Memory B cell (primary cell): ENCODE results near the gene ITCH.
"Not testable (repeated sequence)": the region's sequence is repeated elsewhere in the genome, so short reads cannot be mapped to it uniquely, and the experiment has no call there.

ENCODE experiments used
- ATAC-seq: fragments of 150-1000 bp; cut with Tn5 transposase; 2 replicates; pipeline ENCODE4 v1.10.0; 2021; ENCODE audit warnings: low read depth, mild to moderate bottlenecking, moderate library complexity
- DNase-seq, 2 donors: peaks; one replicate each; pipeline ENCODE4 v3.0.0; 2022; ENCODE audit warnings: low spot score in 2 of 2
- H3K27ac Mint-ChIP-seq: one replicate; pipeline ENCODE4 v1.8.0; 2022; ENCODE audit warnings: mild to moderate bottlenecking, moderate library complexity, mixed read lengths
- H3K27me3 Mint-ChIP-seq: one replicate; pipeline ENCODE4 v1.8.0; 2022; ENCODE audit warnings: mixed read lengths
- H3K36me3 Mint-ChIP-seq: one replicate; pipeline ENCODE4 v1.8.0; 2022; ENCODE audit warnings: mild to moderate bottlenecking, mixed read lengths
- H3K4me1 Mint-ChIP-seq: one replicate; pipeline ENCODE4 v1.8.0; 2022; ENCODE audit warnings: mixed read lengths
- H3K4me3 Mint-ChIP-seq: one replicate; pipeline ENCODE4 v1.8.0; 2022; ENCODE audit warnings: mild to moderate bottlenecking, moderate library complexity, mixed read lengths
- H3K9me3 Mint-ChIP-seq: one replicate; pipeline ENCODE4 v1.8.0; 2022; ENCODE audit warnings: mixed read lengths

ITCH gene

DNA sequence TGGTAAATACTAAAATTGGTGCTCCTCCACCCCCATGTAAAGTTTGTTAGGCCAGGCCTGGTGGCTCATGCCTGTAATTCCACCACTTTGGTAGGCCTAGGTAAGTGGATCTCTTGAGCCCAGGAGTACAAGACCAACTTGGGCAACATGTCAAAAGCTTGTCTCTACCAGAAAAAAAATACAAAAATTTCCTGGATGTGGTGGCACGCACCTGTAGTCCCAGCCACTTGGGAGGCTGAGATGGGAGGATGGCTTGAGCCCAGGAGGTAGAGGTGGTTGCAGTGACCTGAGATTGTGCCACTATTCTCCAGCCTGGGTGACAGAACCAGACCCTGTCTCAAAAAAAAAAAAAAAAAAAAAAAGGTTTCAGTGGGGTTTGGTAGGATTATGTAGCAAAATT, 41.7 kb downstream of the ITCH start:
- Mint-ChIP-seq H3K4me1 (peaks cover 20% of the 10 kb centered on the region), H3K9me3 (no peaks in the 10 kb centered on the region), H3K27ac (no peak overlapping the region), H3K36me3 (peaks cover 21% of the 10 kb centered on the region), H3K27me3 (no peaks in the 10 kb centered on the region), H3K4me3 (no peak overlapping the region)
- DNase-seq (no peak), ATAC-seq (no peak)

DNA sequence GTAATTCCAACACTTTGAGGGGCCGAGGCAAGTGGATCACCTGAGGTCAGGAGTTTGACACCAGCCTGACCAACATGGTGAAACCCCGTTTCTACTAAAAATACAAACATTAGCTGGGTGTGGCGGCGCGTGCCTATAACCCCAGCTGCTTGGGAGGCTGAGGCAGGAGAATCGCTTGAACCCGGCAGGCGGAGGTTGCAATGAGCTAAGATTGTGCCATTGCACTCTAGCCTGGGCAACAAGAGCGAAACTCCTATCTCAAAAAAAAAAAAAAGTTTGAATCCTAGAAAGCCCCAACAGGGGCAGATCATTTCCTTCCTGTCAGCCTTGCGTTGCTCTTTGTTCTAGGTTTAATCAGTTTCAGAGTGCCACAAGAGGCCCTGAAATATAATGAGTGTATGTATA, 42.2 kb downstream of the ITCH start:
- not testable (repeated sequence) for H3K4me3 Mint-ChIP-seq
- H3K4me1 Mint-ChIP-seq = peaks cover 20% of the 10 kb centered on the region

DNA sequence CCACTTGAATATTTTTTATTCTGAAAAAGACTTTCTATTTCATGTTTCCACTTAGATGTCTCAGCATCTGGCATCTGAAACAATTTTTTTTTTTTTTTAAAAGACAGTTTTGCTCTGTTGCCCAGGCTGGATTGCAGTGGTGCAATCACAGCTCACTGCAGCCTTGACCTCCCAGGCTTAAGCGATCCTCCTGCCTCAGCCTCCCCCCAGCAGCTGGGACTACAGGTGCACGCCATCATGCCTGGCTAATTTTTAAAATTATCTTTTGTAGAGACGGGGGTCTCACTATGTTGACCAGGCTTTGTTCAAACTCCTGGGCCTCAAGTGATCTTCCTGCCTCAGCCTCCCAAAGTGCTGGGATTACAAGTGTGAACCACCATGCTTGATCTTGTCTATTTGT, 42.9 kb downstream of the ITCH start:
- not testable (repeated sequence) for H3K9me3 Mint-ChIP-seq, ATAC-seq, DNase-seq, H3K27me3 Mint-ChIP-seq, H3K4me3 Mint-ChIP-seq
- Mint-ChIP-seq H3K4me1 (peaks cover 19% of the 10 kb centered on the region), H3K27ac (peak overlapping the region; percentile 21), H3K36me3 (peaks cover 19% of the 10 kb centered on the region)

More for the DNA sequence above, 42.2 kb downstream of the ITCH start:
- H3K27ac Mint-ChIP-seq, H3K27me3 Mint-ChIP-seq, H3K9me3 Mint-ChIP-seq: not testable (repeated sequence)
- DNase-seq (peak in 1 of 2 donors; percentile 25), ATAC-seq (peak; percentile 80)
- peaks cover 21% of the 10 kb centered on the region for H3K36me3 Mint-ChIP-seq

DNA sequence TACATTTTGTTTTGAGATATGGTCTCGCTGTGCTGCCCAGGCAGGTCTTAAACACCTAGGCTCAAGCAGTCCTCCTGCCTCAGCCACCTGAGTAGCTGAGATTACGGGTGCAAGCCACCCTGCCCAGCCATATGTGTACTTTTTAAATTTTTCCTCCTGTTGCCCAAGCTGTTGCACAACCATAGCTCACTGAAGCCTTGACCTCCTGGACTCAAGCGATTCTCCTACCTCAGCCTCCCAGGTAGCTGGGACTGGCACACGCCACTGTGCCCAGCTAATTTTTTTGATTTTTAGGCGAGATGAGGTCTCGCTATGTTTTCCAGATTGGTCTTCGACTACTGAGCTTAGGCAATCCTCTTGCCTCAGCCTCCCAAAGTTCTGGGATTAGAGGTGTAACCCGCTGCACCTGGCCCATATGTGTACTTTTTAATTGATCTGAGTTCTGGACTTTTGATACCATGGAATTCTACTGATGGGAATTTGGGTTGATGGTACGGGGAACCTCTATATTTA, 44.9 kb downstream of the ITCH start:
- no peak overlapping the region for H3K27ac Mint-ChIP-seq
- ATAC-seq (no peak), DNase-seq (no peak)
- no peaks in the 10 kb centered on the region for H3K9me3 Mint-ChIP-seq
- H3K4me3 Mint-ChIP-seq = no peak overlapping the region
- H3K4me1 Mint-ChIP-seq = peaks cover 12% of the 10 kb centered on the region
- H3K27me3 Mint-ChIP-seq = no peaks in the 10 kb centered on the region
- H3K36me3 Mint-ChIP-seq = peaks cover 16% of the 10 kb centered on the region

DNA sequence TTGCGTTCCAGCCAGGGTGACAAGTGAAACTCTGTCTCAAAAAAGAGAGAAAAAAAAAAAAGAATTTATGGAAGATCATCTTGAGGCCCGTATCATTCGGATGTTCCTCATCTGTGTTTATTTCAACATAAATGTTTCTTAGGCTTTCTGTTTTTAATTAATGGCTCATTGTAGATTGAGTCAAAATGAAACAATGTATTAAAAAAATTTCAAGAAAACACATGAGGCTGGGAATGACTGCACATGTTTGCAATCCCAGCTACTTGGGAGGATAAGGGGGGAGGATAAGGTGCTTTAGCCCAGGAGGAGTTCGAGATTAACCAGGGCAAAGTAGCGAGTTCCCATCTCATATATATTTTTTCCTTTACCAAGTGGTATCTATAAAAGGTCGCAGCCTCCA, 47.3 kb downstream of the ITCH start:
- H3K9me3 Mint-ChIP-seq = no peaks in the 10 kb centered on the region
- ATAC-seq (no peak), DNase-seq (no peak)
- peaks cover 12% of the 10 kb centered on the region for H3K4me1 Mint-ChIP-seq
- peaks cover 22% of the 10 kb centered on the region for H3K36me3 Mint-ChIP-seq
- H3K4me3 Mint-ChIP-seq = no peak overlapping the region
- H3K27ac Mint-ChIP-seq = no peak overlapping the region
- H3K27me3 Mint-ChIP-seq = no peaks in the 10 kb centered on the region

DNA sequence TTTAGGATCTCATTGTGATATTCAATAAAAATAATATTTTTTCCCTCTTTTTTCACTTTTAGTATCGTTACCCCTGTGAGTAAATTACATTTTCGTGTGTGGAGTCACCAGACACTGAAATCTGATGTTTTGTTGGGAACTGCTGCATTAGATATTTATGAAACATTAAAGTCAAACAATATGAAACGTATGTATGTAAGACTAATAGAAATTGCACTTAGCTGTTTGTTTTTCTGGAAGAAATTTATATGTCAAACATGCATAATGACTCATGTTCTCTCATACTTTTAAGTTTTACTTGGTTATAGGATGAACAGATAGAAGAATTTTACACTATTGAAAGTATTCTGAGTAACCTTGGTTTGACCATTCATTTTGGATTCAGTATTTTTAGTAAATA, 49.4 kb downstream of the ITCH start:
- Mint-ChIP-seq H3K27me3 (no peaks in the 10 kb centered on the region), H3K9me3 (no peaks in the 10 kb centered on the region), H3K4me3 (no peak overlapping the region), H3K4me1 (peaks cover 14% of the 10 kb centered on the region), H3K27ac (no peak overlapping the region), H3K36me3 (peaks cover 21% of the 10 kb centered on the region)
- no peak for ATAC-seq
- DNase-seq = no peak

DNA sequence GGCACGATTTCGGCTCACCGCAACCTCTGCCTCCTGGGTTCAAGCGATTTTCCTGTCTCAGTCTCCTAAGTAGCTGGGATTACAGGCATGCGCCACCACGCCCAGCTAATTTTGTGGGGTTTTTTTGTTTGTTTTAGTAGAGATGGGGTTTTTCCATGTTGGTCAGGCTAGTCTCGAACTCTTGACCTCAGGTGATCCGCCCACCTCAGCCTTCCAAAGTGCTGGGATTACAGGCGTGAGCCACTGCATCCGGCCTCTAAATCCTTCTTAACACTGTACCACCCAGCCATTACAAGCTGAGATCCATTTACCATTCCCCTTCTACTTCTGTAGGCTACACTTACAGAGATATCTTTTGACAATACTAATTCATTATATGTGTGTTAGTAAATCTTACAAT, 51.5 kb downstream of the ITCH start:
- not testable (repeated sequence) for ATAC-seq, H3K9me3 Mint-ChIP-seq, DNase-seq, H3K4me3 Mint-ChIP-seq, H3K27me3 Mint-ChIP-seq
- Mint-ChIP-seq H3K27ac (peak overlapping the region; percentile 78), H3K4me1 (peaks cover 12% of the 10 kb centered on the region), H3K36me3 (peaks cover 15% of the 10 kb centered on the region)

DNA sequence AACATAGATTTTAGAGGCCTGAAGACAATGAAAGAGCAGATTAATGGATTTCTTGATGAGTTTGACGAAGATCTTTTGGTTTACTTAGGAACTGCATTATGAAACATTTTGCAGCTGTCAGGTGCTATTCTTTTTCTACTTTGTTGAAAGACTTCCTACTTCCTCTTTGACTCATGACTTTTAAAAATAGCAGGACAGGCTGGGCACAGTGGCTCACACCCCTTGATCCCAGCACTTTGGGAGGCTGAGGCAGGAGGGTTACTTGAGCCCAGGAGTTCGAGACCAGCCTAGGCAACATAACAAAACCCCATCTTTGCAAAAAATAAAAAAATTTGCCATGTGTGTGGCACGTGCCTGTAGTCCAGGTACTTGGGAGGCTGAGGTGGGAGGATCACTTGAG, 52.0 kb downstream of the ITCH start:
- no peaks in the 10 kb centered on the region for H3K9me3 Mint-ChIP-seq
- H3K36me3 Mint-ChIP-seq = peaks cover 15% of the 10 kb centered on the region
- H3K4me1 Mint-ChIP-seq = peaks cover 12% of the 10 kb centered on the region
- H3K4me3 Mint-ChIP-seq = peak overlapping the region; percentile 35
- H3K27ac Mint-ChIP-seq = peak overlapping the region; percentile 78
- H3K27me3 Mint-ChIP-seq = no peaks in the 10 kb centered on the region
- DNase-seq (no peak), ATAC-seq (peak; percentile 59)

DNA sequence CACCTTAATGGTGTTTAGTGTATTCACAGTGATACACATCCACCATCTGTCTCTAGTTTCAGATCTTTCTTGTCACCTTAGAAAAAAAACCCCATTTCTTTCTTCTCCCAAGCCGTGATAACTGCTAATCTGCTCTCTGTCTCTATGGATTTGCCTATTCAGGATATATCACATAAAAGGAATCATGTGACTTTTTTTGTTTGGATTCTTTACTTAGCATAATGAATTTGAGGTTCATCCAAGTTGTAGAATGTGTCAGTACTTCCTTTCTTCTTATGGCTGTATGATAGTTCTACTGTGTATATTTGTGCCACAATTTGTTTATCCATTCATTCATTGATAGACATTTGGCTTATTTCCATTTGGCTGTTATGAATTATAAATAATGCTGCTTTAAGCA, 57.1 kb downstream of the ITCH start:
- DNase-seq (no peak), ATAC-seq (no peak)
- H3K27me3 Mint-ChIP-seq = no peaks in the 10 kb centered on the region
- peaks cover 8% of the 10 kb centered on the region for H3K4me1 Mint-ChIP-seq
- peaks cover 32% of the 10 kb centered on the region for H3K36me3 Mint-ChIP-seq
- no peak overlapping the region for H3K27ac Mint-ChIP-seq
- H3K9me3 Mint-ChIP-seq = no peaks in the 10 kb centered on the region
- no peak overlapping the region for H3K4me3 Mint-ChIP-seq

DNA sequence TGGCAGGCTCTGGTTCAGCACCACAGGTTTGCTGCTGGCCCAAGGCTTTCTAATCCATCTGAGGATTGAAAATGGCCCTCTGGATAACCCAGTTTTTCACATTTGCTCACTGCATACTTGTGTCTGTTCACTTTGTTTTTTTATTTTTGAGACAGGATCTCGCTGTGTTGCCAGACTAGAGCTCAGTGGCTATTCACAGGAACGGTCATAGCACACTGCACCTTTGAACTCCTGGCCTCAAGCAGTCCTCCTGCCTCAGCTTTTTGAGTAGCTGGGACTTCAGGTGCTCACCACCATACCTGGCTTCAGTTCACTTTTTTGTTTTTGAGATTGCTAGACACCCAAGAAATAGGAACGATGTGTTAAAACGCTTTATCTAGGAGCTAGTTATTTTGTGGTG, 57.9 kb downstream of the ITCH start:
- H3K27ac Mint-ChIP-seq = no peak overlapping the region
- H3K9me3 Mint-ChIP-seq = no peaks in the 10 kb centered on the region
- no peak overlapping the region for H3K4me3 Mint-ChIP-seq
- no peak for DNase-seq
- no peak for ATAC-seq
- peaks cover 6% of the 10 kb centered on the region for H3K4me1 Mint-ChIP-seq
- H3K36me3 Mint-ChIP-seq = peaks cover 37% of the 10 kb centered on the region
- no peaks in the 10 kb centered on the region for H3K27me3 Mint-ChIP-seq

DNA sequence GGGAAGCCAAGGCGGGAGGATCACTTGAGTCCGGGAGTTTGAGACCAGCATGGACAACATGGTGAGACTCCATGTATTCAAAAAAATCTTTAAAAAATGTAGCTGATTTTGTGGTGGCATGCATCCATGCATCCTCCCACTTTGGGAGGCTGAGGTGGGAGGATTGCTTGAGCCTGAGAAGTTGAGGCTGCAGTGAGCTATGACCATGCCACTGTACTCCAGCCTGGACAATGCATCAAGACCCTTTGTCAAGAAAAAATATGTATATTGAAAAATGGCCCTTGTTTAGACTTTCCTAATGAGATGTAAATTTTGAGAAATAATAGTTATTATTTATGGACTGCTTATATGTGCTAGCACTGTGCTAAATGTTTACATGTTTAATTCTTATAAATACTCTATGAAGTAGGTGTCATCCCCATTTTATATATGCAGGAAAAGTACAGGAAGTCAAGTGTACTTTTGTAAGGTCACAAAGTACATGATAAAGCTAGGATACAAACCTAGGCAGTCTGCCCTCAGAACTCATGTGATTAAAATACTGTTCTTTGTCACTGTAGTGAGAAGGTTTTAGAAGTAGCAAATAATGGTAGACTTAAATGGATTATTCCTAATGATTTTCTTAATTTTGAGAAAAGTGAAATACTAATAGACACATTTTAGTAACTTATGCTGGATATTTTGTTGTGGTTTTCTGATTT, 58.8 kb downstream of the ITCH start:
- Mint-ChIP-seq H3K4me3 (no peak overlapping the region), H3K36me3 (peaks cover 38% of the 10 kb centered on the region), H3K27me3 (no peaks in the 10 kb centered on the region), H3K4me1 (peaks cover 6% of the 10 kb centered on the region), H3K9me3 (no peaks in the 10 kb centered on the region), H3K27ac (no peak overlapping the region)
- no peak for DNase-seq
- ATAC-seq = no peak

DNA sequence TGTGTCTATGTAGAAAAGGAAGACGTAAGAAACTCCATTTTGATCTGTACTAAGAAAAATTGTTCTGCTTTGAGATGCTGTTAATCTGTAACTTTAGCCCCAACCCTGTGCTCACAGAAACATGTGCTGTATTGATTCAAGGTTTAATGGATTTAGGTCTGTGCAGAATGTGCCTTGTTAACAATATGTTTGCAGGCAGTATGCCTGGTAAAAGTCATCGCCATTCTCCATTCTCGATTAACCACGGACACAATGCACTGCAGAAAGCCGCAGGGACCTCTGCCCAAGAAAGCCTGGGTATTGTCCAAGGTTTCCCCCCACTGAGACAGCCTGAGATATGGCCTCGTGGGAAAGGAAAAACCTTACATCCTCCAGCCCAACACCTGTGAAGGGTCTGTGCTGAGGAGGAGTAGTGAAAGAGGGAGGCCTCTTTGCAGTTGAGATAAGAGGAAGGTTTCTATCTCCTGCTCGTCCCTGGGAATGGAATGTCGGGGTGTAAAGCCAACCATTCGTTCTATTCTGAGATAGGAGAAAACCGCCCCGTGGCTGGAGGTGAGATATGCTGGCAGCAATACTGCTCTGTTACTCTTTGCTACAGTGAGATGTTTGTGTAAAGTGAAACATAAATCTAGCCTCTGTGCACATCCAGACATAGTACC, 62.1 kb downstream of the ITCH start:
- ATAC-seq, H3K27ac Mint-ChIP-seq, H3K9me3 Mint-ChIP-seq: not testable (repeated sequence)

DNA sequence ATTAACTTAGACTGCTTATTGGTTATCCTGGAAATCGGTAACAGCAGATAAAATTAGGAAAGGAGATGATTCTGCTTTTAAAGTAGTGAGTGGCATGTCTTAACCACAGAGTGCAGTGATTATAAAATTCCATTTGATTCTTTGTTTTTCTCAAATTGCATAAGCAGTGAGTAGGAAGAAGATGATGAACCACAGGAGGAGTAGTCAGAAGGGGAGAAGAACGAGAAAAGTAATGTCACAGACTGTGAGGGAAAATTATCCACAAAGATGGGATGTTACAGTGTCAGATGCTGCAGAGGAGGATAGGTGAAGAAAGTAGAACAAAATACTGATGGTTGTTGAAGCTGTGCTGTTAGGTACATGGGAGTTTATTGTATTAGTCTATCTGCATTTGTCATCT, 63.0 kb downstream of the ITCH start:
- Mint-ChIP-seq H3K36me3 (peaks cover 34% of the 10 kb centered on the region), H3K27me3 (no peaks in the 10 kb centered on the region), H3K4me3 (no peak overlapping the region), H3K4me1 (peaks cover 6% of the 10 kb centered on the region), H3K27ac (no peak overlapping the region), H3K9me3 (no peaks in the 10 kb centered on the region)
- DNase-seq = no peak
- no peak for ATAC-seq

More for the DNA sequence above, 62.1 kb downstream of the ITCH start:
- not testable (repeated sequence) for H3K4me1 Mint-ChIP-seq, H3K4me3 Mint-ChIP-seq, DNase-seq, H3K27me3 Mint-ChIP-seq
- H3K36me3 Mint-ChIP-seq = peaks cover 37% of the 10 kb centered on the region

DNA sequence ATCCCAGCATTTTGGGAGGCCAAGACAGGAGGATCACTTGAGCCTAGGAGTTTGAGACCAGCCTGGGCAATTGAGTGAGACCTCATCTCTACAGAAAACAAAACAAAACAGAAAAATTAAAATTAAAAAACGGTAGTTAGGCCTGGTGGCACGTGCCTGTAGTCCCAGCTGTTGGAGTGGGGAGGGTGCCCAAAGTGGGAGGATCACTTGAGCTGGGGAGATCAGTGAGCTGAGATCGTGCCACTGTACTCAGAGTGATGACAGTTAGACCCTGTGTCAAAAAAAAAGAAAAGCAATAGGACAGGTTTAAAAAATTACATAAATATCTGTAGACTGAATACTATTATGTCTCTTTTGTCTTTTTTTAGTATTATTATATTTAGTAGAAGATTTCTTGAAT, 64.3 kb downstream of the ITCH start:
- H3K4me3 Mint-ChIP-seq = no peak overlapping the region
- DNase-seq (no peak), ATAC-seq (no peak)
- no peaks in the 10 kb centered on the region for H3K9me3 Mint-ChIP-seq
- H3K27ac Mint-ChIP-seq = no peak overlapping the region
- H3K4me1 Mint-ChIP-seq = peaks cover 9% of the 10 kb centered on the region
- H3K27me3 Mint-ChIP-seq = no peaks in the 10 kb centered on the region
- H3K36me3 Mint-ChIP-seq = peaks cover 31% of the 10 kb centered on the region

DNA sequence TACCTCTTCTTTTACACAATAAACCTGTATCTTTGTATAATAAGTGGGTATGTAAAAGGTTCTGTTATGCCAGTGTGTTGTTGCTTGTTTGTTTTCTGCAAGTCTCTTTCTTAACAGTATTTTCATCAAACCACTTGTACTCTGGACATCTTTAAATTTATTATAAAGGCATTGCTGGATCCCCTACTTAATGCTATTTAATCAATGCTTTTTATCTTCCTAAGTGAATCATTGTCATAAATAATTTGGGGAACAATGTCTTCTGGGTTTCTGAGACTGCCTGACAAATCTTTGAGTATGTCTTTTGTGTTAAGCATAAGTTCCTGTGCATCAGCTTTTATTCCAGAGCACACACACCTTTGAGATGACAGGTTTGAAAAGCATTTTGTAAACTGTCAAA, 64.7 kb downstream of the ITCH start:
- DNase-seq = no peak
- Mint-ChIP-seq H3K27ac (no peak overlapping the region), H3K4me3 (no peak overlapping the region), H3K27me3 (no peaks in the 10 kb centered on the region), H3K4me1 (peaks cover 9% of the 10 kb centered on the region), H3K9me3 (no peaks in the 10 kb centered on the region), H3K36me3 (peaks cover 31% of the 10 kb centered on the region)
- ATAC-seq = no peak
